Embryonic facial prominence (tissue), 1 donor: ENCODE measurements around the gene ALOXE3.

Source experiments
- DNase-seq: peaks from one replicate; pipeline ENCODE4 v3.0.0-alpha.2; 2016; ENCODE audit errors: extremely low spot score

The ALOXE3 gene

GRCh38 chr17:8051831-8052230 is 66.5 kb downstream of the ALOXE3 start:
- DNase-seq: no peak

DNA sequence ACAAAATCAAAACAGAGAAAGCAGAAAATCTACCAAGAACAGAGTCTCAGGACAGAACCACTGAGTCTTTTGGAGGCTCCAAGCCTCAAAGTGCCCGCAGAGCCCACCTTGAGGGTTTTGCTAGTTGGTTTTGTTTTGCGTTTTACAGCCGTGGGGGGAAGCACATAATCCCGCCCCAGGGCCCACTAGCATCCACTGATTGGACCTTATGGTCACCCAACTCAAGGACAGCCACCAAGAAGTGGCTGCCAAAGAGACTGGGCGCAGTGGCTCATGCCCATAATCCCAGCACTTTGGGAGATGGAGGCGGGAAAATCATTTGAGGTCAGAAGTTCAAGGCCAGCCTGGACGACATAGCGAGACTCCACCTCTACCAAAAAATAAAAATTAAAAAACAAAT is 69.6 kb downstream of the ALOXE3 start:
- DNase-seq: no peak

GRCh38 chr17:8048236-8048635 is 70.1 kb downstream of the ALOXE3 start:
- DNase-seq: no peak

GRCh38 chr17:8047769-8048110 is 70.6 kb downstream of the ALOXE3 start:
- no peak for DNase-seq

DNA sequence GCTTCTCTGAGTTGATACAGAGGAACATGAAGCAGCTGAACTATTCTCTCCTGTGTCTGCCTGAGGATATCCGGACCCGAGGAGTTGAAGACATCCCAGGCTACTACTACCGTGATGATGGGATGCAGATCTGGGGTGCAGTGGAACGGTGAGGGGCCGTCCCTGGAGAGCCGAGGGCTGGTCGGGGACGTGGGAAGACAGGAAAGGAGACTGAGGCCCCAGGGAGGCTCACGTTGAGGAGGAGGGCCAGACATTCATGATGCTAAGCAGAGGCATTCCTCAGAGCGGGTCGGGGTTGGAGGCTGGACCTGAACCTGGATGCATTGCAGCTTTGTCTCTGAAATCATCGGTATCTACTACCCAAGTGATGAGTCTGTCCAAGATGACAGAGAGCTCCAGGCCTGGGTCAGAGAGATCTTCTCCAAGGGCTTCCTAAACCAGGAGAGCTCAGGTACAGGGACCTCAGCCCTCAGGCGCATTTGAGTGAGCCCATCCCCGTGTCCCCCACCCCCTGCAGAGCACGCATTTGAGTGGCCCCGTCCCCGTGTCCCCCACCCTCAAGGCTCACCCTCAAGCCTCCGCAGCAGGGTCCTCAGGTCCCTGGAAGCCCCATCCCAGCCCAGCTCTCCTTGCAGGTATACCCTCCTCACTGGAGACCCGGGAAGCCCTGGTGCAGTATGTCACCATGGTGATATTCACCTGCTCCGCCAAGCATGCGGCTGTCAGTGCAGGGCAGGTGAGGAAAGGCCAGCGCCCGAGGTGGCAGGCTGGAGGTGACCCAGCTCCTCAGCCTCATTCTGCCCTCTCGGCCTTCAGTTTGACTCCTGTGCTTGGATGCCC is 71.2 kb downstream of the ALOXE3 start:
- DNase-seq: no peak

DNA sequence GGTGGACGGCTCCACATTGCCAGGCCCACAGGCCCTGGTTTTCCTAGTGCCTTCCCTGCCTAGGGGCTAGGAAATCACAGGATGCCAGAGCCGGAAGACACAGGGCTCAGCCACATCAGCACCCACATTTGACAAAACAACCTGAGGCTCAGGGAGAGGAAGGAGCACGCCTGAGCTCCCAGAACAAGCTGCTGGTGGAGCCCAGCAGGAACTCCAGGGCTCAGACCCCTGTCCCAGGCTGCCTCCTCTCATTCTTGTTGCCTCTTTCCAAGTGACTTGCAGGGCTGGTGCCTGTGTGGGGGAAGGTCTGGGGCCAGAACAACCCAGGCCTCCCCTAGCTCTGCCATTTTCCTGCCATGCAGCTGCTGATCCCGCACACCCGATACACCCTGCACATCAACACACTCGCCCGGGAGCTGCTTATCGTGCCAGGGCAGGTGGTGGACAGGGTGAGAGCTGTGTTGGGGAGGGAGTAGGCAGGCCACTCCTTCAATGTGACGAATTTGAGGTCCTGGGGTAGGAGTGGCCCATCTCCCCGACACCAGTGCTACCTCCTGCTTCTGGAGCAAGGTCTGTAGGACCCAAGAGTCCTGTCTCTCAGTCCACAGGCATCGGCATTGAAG is 71.9 kb downstream of the ALOXE3 start:
- DNase-seq: no peak
